Right cardiac atrium (tissue), 5 donors: ENCODE data around the gene SMIM35. TPM values are rescaled to one million over a fixed set of nuclear protein-coding genes. Genes with fewer than 3 reads are reported as not detected.

Source experiments
- ATAC-seq, 2 donors: fragments of 200-7000 bp; cut with Tn5 transposase; one replicate each; pipeline versions ENCODE4 v1.8.0 to v1.9.1; 2020; ENCODE audit warnings: moderate library complexity in 2 of 2, mild to moderate bottlenecking in 1 of 2
- DNase-seq, 3 donors: peaks; one replicate each; pipeline ENCODE4 v3.0.0-alpha.2; 2020
- H3K27ac ChIP-seq: one replicate; pipeline ENCODE4 v1.5.1; 2013; ENCODE audit warnings: mild to moderate bottlenecking, low read length, control low read depth, moderate library complexity
- H3K27me3 ChIP-seq: one replicate; pipeline ENCODE4 v1.6.1; 2013; ENCODE audit not compliant: control insufficient read depth, insufficient read depth
- H3K4me1 ChIP-seq: one replicate; pipeline ENCODE4 v1.6.1; 2013; ENCODE audit warnings: low read length; ENCODE audit not compliant: control insufficient read depth, insufficient read depth
- H3K4me3 ChIP-seq: one replicate; pipeline ENCODE4 v1.5.1; 2013; ENCODE audit warnings: low read length, control low read depth
- H3K9me3 ChIP-seq: one replicate; pipeline ENCODE4 v1.6.1; 2013; ENCODE audit warnings: low read length; ENCODE audit not compliant: control insufficient read depth
- WGBS: extraction: QIAGEN DNeasy Blood & Tissue Kit; methylation state at CpG from one replicate; pipeline ENCODE4 v1.1.7; 2013; 5-methylcytosine and 5-hydroxymethylcytosine counted together
- intact Hi-C, 4 donors: fragments of 100-400 bp; cut with DNase I; formaldehyde crosslinking; loops; one replicate each; pipeline versions ENCODE4 v1.11.0 to v1.14.0; 2022 to 2023
- long read RNA-seq, 4 donors: library from polyadenylated mRNA; unstranded; transcript quantifications; one replicate each; pipeline ENCODE4 v2.0.0, GENCODE V29; 2020 to 2021
- polyA plus RNA-seq: library from polyadenylated mRNA; stranded (reverse); fragments of 200-250 nt; gene quantifications from one replicate; pipeline ENCODE4 v1.2.3, GENCODE V29; 2013
- total RNA-seq, 4 donors: library from RNA; stranded (reverse); fragmentation: NEBNext Ultra II Directional; extraction: Animal tissue kit (Norgen Biotek cat#: 25700); gene quantifications; one replicate each; pipeline ENCODE4 v1.2.1, GENCODE V29; 2021
- donor health status: healthy with polysubstance abuse.
- donor health status: DM: no; HTN: yes; CAD: no.
- donor health status: DM: no; HTN: no; CAD: no.
- donor health status: DM: no; HTN: yes; CAD: no; lungs with severe emphysema.
- donor health status: DM: yes; HTN: yes; CAD: no.

Gene SMIM35
- total RNA-seq (not detected), polyA plus RNA-seq (not detected)
- long read RNA-seq, donor 1 = 0 reads
- long read RNA-seq, donor 2 = 0 reads
- long read RNA-seq, donor 3 = 0 reads
- long read RNA-seq, donor 4 = 0 reads

DNA sequence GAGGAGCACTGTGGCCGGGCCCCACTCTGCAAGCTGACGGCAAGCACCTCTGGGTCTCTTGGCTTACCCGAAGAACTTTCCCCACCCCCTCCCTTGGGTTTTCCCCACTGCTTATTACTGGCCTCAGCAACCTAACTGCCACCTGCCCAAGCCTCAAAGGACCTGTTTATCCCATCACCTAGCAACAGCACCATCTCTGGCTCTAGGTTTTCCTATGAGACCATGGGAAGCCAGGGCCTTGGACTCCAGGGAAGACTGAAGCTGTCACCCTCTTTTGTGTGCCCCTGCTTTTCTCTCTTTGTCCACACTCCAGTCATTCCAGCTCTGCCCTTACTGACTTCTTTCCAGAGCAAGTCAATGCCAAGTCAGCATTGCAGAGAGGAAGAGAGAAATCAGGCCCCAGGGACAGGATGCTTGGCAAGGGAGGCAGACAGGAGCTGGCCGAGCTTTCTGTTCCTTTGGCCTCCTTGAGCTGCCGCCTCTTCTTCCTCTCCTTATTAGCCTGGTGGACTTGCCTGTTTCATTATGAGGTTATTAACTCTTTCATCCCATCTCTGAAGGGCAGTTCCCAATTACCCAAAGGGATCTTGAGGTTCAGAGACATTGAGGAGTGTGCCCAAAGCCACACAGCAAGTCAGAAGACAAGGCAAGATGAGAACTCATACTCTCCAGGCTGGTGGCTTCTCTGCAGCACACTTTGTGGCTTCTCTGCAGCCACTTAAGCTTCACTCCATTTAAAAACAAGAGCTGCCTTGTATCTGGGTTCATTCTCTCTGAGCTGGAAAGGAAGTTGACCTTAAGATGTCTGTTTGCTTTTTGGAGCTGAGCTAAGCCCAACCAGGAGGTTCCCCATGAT lies at the start of gene SMIM35:
Gene SMIM35 (minus strand): TSS at position 51 of the 856 bp plus-strand sequence. CDS start 206 bp downstream, outside the sequence.
- no peaks in the 10 kb centered on the region for H3K4me1 ChIP-seq
- H3K4me3 ChIP-seq = no peak within 1 kb of the TSS
- DNase-seq (peak in 1 of 3 donors; percentile 27), ATAC-seq (no peak)
- intact Hi-C loops = no loop called here
- no peaks in the 10 kb centered on the region for H3K9me3 ChIP-seq
- H3K27me3 ChIP-seq = no peaks in the 10 kb centered on the region
- 67% methylated on average over 5 of the region's 5 CpGs for WGBS
- no peak within 1 kb of the TSS for H3K27ac ChIP-seq

DNA sequence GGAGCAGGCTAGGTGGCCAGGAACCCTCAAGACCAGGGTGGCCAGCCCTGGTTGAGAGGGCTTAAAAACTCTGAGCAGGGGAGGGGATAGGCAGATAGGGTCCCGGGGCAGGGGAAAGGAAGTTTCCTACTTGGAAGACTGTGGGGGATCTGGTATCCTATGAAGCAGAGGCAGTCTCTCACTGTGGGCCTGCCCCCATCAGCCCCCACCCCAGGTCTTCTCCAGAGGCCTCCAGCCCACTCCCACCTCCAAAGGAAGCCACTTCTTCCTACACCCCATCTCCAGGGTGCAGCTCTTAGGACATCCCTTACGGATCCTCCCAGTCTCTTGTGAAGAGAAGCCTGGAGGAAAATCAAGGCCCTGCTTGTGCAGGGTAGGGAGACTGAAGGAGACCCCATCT lies 49.6 kb upstream of the SMIM35 start:
- WGBS = 75% methylated on average over 2 of the region's 2 CpGs
- H3K9me3 ChIP-seq = no peaks in the 10 kb centered on the region
- H3K4me3 ChIP-seq = no peak overlapping the region
- ATAC-seq (no peak), DNase-seq (no peak)
- no peak overlapping the region for H3K27ac ChIP-seq
- no peaks in the 10 kb centered on the region for H3K4me1 ChIP-seq
- intact Hi-C loops = no loop called here
- H3K27me3 ChIP-seq = no peaks in the 10 kb centered on the region

DNA sequence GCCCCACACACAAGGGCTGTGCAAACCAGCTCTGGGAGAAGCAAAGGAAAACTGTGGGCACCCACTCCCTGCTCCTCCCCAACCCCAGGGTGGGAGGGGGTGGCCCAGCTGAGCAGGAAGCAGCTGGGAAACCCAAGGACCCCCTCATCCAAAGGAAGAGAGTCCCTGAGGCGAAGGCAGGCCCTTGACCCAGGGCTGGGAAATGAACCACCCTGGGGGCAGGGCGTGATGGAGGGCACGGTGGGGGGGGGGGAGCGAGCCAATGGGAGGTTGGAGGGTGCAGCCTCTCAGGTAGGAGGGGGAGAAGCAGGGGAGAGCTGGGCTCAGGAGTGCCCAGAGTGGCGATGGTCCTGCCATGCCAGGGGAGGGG lies 49.0 kb upstream of the SMIM35 start:
- WGBS = 83% methylated on average over 5 of the region's 5 CpGs
- H3K27me3 ChIP-seq = no peaks in the 10 kb centered on the region
- no peak for DNase-seq
- no peak overlapping the region for H3K4me3 ChIP-seq
- H3K9me3 ChIP-seq = no peaks in the 10 kb centered on the region
- no peak for ATAC-seq
- intact Hi-C loops = no loop called here
- no peak overlapping the region for H3K27ac ChIP-seq
- no peaks in the 10 kb centered on the region for H3K4me1 ChIP-seq

DNA sequence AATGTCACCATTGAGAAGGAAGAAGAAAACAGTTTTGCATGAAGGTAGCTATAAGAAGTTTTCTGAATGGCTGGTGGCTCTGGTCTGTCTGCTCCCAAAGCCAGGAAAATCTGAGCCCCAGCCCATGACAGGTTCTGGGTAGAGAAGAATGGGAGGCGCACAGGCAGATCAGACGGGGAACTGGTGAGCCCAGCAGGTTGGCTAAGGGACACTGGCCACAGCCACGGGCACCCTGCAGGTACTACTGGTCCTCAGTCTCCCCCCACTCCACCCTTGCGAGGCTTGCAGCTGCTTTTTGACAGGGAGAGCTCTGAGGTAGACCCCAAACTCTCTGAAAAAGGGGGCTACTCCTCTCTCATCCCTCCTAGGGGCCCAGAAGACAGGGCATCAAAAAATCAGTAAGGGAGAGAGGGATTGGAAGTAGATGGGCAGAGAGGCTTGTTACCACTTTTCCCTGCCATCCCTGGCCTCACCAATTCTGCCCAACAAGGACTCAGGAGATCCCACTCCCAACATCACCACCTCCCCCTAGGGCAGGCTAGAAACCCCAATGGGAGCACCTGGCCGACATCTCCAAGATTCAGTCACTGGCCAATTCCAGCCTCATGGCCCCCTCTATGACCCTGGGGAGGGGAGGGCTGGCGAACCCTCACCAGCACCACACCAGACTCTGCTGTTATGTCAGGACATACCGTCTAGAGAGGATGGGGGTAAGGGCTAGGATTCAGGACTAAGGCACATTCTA lies 48.5 kb upstream of the SMIM35 start:
- Histone ChIP-seq H3K27me3 (no peaks in the 10 kb centered on the region), H3K9me3 (no peaks in the 10 kb centered on the region), H3K4me3 (no peak overlapping the region), H3K4me1 (no peaks in the 10 kb centered on the region), H3K27ac (no peak overlapping the region)
- 81% methylated on average over 7 of the region's 7 CpGs for WGBS
- DNase-seq (no peak), ATAC-seq (no peak)
- intact Hi-C loops = no loop called here

DNA sequence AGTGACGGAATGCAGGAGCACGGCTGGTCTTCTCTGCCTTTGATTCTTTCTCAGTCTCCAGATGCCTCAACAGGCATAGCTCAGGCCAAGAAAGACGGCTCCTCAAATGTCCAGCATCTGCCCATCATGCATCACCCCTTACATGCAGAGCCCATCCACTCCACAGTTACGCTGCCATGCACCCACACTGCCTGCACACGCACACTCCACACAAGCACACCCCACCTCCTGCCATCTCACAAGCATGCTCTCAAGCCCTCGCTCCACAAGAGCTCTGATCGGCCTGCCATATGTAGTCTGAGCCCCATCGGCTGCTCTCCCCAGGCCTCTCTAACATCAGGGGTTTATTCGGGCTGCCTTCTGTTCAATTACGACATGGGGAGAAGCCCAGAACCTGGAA lies 47.1 kb upstream of the SMIM35 start:
- DNase-seq (no peak), ATAC-seq (no peak)
- Histone ChIP-seq H3K27me3 (no peaks in the 10 kb centered on the region), H3K4me1 (peaks cover 4% of the 10 kb centered on the region), H3K27ac (no peak overlapping the region), H3K4me3 (no peak overlapping the region), H3K9me3 (no peaks in the 10 kb centered on the region)
- 91% methylated on average over 10 of the region's 10 CpGs for WGBS
- intact Hi-C loops = no loop called here

DNA sequence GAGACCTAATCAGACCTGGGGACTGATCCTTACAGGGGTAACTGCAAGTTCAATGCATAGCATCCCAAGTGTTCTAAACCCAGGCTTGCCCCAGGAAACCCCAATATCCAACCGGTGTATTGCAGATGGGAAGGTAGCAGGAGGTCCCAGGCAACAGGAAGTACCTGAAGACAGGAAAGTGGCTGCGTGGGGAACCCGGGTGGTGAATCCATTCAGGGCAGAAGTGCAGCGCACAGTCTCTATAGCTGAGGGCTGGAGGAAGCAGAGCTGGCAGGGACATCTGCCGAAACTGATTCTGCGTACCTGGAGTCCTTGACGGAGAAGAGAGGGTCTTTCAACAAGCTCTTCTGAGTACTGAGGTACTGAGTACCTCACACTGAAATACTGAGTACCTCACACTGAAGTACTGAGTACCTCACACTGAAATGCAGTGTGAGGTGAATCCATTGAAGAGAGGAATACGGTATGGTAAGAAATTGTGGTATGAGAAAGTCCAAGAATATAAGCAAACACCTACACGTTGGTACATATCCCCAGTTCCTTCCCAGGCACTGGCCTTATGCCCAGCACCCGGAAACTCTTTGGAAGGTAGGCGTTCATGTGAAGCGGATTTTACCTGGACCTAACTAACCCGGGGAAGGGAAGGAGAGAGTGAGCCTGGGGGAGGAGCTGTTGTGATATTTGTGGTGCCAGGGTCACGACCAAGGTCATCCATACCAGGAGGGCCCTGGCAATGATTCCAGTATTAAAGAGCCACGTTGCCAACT lies 45.8 kb upstream of the SMIM35 start:
- 86% methylated on average over 15 of the region's 15 CpGs for WGBS
- Histone ChIP-seq H3K27ac (no peak overlapping the region), H3K4me3 (no peak overlapping the region), H3K27me3 (no peaks in the 10 kb centered on the region), H3K4me1 (peaks cover 4% of the 10 kb centered on the region), H3K9me3 (no peaks in the 10 kb centered on the region)
- ATAC-seq (no peak), DNase-seq (no peak)
- intact Hi-C loops = no loop called here

DNA sequence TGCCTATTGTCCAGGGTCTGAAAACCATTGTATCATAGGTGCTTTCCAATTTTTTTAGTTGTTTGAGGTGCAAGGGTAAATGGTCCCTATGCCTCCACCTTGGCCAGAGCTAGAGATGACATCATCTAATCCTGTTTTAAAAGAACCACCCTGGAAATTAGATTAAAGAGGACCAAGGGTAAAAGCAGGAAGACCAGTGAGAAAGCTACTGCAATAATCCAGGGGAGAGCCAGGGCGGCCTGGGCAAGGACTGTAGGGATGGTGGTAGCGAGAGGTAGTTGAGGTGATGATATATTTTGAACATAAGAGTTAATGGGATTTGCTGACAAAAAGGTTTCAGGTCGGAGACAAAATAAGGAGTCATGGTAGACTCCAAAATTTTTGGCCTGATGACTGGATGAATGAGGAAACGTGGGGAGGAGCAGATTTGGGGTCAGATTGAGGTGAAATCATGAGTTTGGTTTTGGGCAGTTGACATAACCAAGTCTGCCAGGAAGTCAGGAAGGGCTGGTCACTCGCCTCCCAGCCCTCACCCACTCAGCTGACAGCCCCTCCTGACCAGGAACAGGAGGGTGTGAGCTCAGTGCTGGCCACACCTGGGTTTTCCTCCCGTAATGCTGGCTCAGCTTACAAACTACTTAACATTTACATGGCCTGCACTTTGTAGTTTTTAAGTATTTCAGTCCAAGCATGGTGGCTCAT lies 42.9 kb upstream of the SMIM35 start:
- 62% methylated on average over 6 of the region's 6 CpGs for WGBS
- intact Hi-C loops = no loop called here
- Histone ChIP-seq H3K27me3 (no peaks in the 10 kb centered on the region), H3K27ac (no peak overlapping the region), H3K4me1 (peaks cover 4% of the 10 kb centered on the region), H3K9me3 (no peaks in the 10 kb centered on the region), H3K4me3 (no peak overlapping the region)
- ATAC-seq (peak in 1 of 2 donors; percentile 85), DNase-seq (no peak)

DNA sequence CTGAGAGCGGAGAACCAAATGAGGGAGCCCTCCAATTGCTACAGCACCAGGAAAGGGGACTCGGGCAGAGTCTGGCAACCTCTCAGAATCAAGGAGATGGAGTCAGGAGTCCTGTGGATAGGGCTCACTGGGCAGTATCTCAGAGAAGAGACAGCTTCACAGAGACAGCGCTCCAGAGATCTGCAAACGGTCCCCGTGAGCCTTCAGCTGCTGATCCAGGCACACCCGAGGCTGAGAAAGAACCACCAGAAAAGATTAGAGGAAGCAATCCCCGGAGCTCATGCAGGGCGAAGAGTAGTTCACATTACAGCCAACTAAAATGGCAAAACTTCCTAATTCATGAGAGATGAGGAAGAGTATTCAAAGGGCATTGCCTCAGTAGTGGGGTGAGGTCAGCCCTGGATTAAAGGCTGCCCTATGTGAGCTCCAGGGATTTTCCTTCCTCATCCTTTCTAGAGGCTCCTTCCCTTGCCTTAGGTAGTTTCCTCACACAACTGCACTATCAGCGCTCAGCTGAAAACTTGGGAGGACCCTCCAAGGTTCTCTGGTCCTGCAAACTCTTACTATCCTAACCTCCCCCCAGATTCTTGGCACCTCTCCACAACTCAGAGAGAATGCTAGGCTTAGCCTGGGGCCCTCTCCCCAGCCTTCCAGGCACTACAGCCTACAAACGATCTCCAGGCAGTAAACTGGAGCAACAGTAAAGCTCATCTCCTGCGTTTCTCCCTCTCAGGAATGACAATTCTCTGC lies 42.1 kb upstream of the SMIM35 start:
- no peaks in the 10 kb centered on the region for H3K9me3 ChIP-seq
- no peak overlapping the region for H3K4me3 ChIP-seq
- peaks cover 4% of the 10 kb centered on the region for H3K4me1 ChIP-seq
- ATAC-seq = peak; percentile 49 to 56
- no peaks in the 10 kb centered on the region for H3K27me3 ChIP-seq
- intact Hi-C loops = no loop called here
- WGBS = 51% methylated on average over 11 of the region's 11 CpGs
- DNase-seq = no peak
- no peak overlapping the region for H3K27ac ChIP-seq

DNA sequence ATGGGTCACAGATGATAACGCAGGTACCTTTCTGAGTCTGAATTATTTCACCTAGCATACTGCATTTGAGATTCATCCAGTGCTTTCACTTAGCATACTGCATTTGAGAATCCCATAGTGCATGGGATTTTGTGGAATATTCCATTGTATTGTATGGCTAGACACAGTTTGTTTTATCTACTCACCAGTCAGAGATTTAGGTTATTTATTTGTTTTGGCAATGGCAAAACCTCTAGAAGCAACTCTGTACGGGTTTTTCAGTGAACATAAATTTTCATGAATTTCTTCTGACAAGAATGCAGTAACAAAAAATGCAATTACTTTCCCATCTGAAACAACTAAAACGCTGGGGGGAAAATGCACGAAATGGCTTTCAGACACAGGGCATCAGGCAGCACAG lies 41.5 kb upstream of the SMIM35 start:
- 57% methylated on average over 4 of the region's 4 CpGs for WGBS
- H3K9me3 ChIP-seq = no peaks in the 10 kb centered on the region
- no peaks in the 10 kb centered on the region for H3K27me3 ChIP-seq
- no peak overlapping the region for H3K27ac ChIP-seq
- DNase-seq (no peak), ATAC-seq (no peak)
- peaks cover 4% of the 10 kb centered on the region for H3K4me1 ChIP-seq
- no peak overlapping the region for H3K4me3 ChIP-seq
- intact Hi-C loops = no loop called here
